ENCODE measurements around the gene XRCC2. TPM values are rescaled to one million over a fixed set of nuclear protein-coding genes. Genes with fewer than 3 reads are reported as not detected.

XRCC2 gene
- total and polyA plus RNA-seq, 2 of the 8 experiments (the other 6 are each of a cell fraction or from before 2014, with no cell fraction given) = 14.6 to 34.0 TPM

GRCh38 chr7:152596824-152597223 is 79.1 kb downstream of the XRCC2 start:
- Histone ChIP-seq H4K5ac (ENCODE audit: insufficient read length, low read depth, low read length) (no peak overlapping the region), H3K9me3 (ENCODE audit: insufficient read depth in 2 of 2, low read depth in 1 of 2, low read length in 1 of 2) (no peaks in the 10 kb centered on the region), H2BK120ac (replicated peaks; ENCODE audit: low read depth, low read length) (no peak overlapping the region), H2BK15ac (ENCODE audit: low read length) (no peak overlapping the region), H4K8ac (ENCODE audit: extremely low read depth, insufficient read depth, low read length) (no peak overlapping the region), H2BK20ac (ENCODE audit: low read length) (no peak overlapping the region), H3K79me2 (ENCODE audit: control insufficient read depth in 1 of 2, insufficient read depth in 2 of 2, low read length in 2 of 2) (no peaks in the 10 kb centered on the region), H3K4me3 (ENCODE audit: extremely low read depth in 1 of 4, insufficient read depth in 2 of 4, low read depth in 3 of 4, low read length in 4 of 4) (no peak overlapping the region), H3K23ac (ENCODE audit: insufficient read length) (no peak overlapping the region), H2BK5ac (ENCODE audit: low read depth, low read length) (no peak overlapping the region), H3K79me1 (ENCODE audit: low read depth, low read length) (no peaks in the 10 kb centered on the region), H3K56ac (replicated peaks; ENCODE audit: insufficient read length, low read depth, low read length) (no peak overlapping the region), H3K23me2 (ENCODE audit: low read depth, low read length) (no peaks in the 10 kb centered on the region), H2BK12ac (ENCODE audit: low read depth, low read length) (0 out of 2 replicates have a peak overlapping the region, but pooled peaks have one; percentile 9), H3K4me1 (replicated peaks in 1 of 4; ENCODE audit: control insufficient read depth in 3 of 4, insufficient read depth in 4 of 4, low read length in 3 of 4) (peaks cover 0 to 2% (median 0%) of the 10 kb centered on the region in 4 experiments; a peak in 1 of 7 replicates), H4K91ac (replicated peaks; ENCODE audit: insufficient read length, low read length) (no peak overlapping the region), H3K27me3 (replicated peaks in 1 of 4; ENCODE audit: control insufficient read depth in 3 of 4, extremely low read depth in 1 of 4, insufficient read depth in 3 of 4, low read length in 3 of 4) (no peaks in the 10 kb centered on the region), H3K14ac (ENCODE audit: insufficient read length) (no peak overlapping the region), H2AFZ (ENCODE audit: low read length) (no peak overlapping the region), H3K9ac (replicated peaks in 1 of 4; ENCODE audit: extremely low read depth in 1 of 4, low read depth in 3 of 4, low read length in 3 of 4) (no peak overlapping the region), H3K4me2 (ENCODE audit: insufficient read depth in 1 of 2, low read depth in 2 of 2, low read length in 2 of 2) (no peak overlapping the region), H3K27ac (ENCODE audit: low read depth, low read length) (no peak overlapping the region), H2AK5ac (ENCODE audit: low read depth, low read length) (no peak overlapping the region), H3K36me3 (ENCODE audit: control insufficient read depth in 2 of 4, insufficient read depth in 4 of 4, low read length in 3 of 4) (no peaks in the 10 kb centered on the region), H3K4ac (replicated peaks; ENCODE audit: insufficient read length, low read depth, low read length) (no peak overlapping the region), H4K20me1 (replicated peaks in 1 of 2; ENCODE audit: control insufficient read depth in 1 of 2, insufficient read depth in 2 of 2, low read length in 2 of 2) (no peaks in the 10 kb centered on the region), H3K18ac (ENCODE audit: extremely low read depth, low read length) (no peak overlapping the region)
- 96% methylated on average over 2 of the region's 2 CpGs; no CpG with 5 or more reads in 1 of the 2 experiments for WGBS, 2 experiments (ENCODE audit: extremely low coverage in 1 of 2, insufficient coverage in 1 of 2, insufficient read length in 1 of 2, insufficient replicate concordance in 2 of 2, low coverage in 1 of 2, low lambda C conversion rate in 2 of 2, missing lambda C conversion rate in 1 of 2)
- CTCF ChIA-PET (ENCODE audit: partially characterized antibody) = interaction anchor here (0.6 to 0.7 kb wide), 2 partner anchors 18 to 1829 kb away, joined by 3 read pairs; no protein-coding TSS in a partner anchor
- TF ChIP-seq ZNF274 (IDR thresholded peaks at IDR 0.05; ENCODE audit: borderline replicate concordance, extremely low read depth, low read length) (no peak), CBX5 (IDR thresholded peaks at IDR 0.05; ENCODE audit: low read depth, low read length) (no peak), SIN3A (conservative IDR thresholded peaks at IDR 0.05 in 1 of 2, IDR thresholded peaks at IDR 0.05 in 1 of 2; ENCODE audit: low read depth in 1 of 2, low read length in 2 of 2) (no peak), ATF3 (IDR thresholded peaks at IDR 0.05; ENCODE audit: insufficient read depth, low read depth, low read length) (no peak), EGR1 (IDR thresholded peaks at IDR 0.05; ENCODE audit: borderline replicate concordance, low read depth, low read length) (no peak), ATF2 (IDR thresholded peaks at IDR 0.05; ENCODE audit: low read length) (no peak), FOSL1 (IDR thresholded peaks at IDR 0.05; ENCODE audit: insufficient read depth, low read depth, low read length) (no peak), SP4 (IDR thresholded peaks at IDR 0.05; ENCODE audit: low read length) (no peak), JUND (IDR thresholded peaks at IDR 0.05; ENCODE audit: low read length) (no peak), SP1 (IDR thresholded peaks at IDR 0.05; ENCODE audit: low read depth, low read length) (no peak), NRF1 (IDR thresholded peaks at IDR 0.05; ENCODE audit: low read depth, low read length) (no peak)
- POLR2A ChIA-PET (ENCODE audit: partially characterized antibody) = interaction anchor here (1.1 kb wide), 1 partner anchor 20 kb away, joined by 3 read pairs; no protein-coding TSS in a partner anchor
- DNase-seq (ENCODE audit: low read depth in 1 of 2, low spot score in 2 of 2) (no peak), FAIRE-seq (no peak)

Data from H1 (cell line).